Hepatocyte (in vitro differentiated cells): Measurements from ENCODE around the gene RHPN2. TPM values are rescaled to one million over a fixed set of nuclear protein-coding genes. Genes with fewer than 3 reads are reported as not detected.

Experiments
- DNase-seq: peaks from one replicate; pipeline ENCODE4 v3.0.0-alpha.2; 2016; ENCODE audit warnings: low spot score
- H2AFZ ChIP-seq: fragments of 200-600 bp; sonication (generic); 2 replicates; pipeline ENCODE4 v1.6.0; 2016; ENCODE audit warnings: antibody characterized with exemption, mild to moderate bottlenecking
- H3K27ac ChIP-seq: fragments of 200-600 bp; sonication (generic); 2 replicates; pipeline ENCODE4 v1.5.1; 2016; ENCODE audit warnings: mild to moderate bottlenecking
- H3K27me3 ChIP-seq: fragments of 200-600 bp; sonication (generic); 2 replicates; pipeline ENCODE4 v1.6.1; 2016
- H3K36me3 ChIP-seq: fragments of 200-600 bp; sonication (generic); replicated peaks from 2 replicates; pipeline ENCODE4 v1.5.1; 2016; ENCODE audit warnings: low read depth; ENCODE audit not compliant: insufficient read depth
- H3K4me1 ChIP-seq: fragments of 200-600 bp; sonication (generic); 2 replicates; pipeline ENCODE4 v1.5.1; 2016; ENCODE audit warnings: mild to moderate bottlenecking, moderate library complexity; ENCODE audit not compliant: insufficient read depth
- H3K4me2 ChIP-seq: fragments of 200-600 bp; sonication (generic); 2 replicates; pipeline ENCODE4 v1.6.0; 2016
- H3K4me3 ChIP-seq: fragments of 200-600 bp; sonication (generic); 2 replicates; pipeline ENCODE4 v1.5.1; 2016; ENCODE audit warnings: mild to moderate bottlenecking
- H3K79me2 ChIP-seq: fragments of 200-600 bp; sonication (generic); 2 replicates; pipeline ENCODE4 v1.6.0; 2017; ENCODE audit warnings: mild to moderate bottlenecking
- H3K9me2 ChIP-seq: fragments of 200-600 bp; sonication (generic); replicated peaks from 2 replicates; pipeline ENCODE4 v1.6.0; 2017; ENCODE audit warnings: mild to moderate bottlenecking; ENCODE audit not compliant: insufficient read depth
- H3K9me3 ChIP-seq: fragments of 200-600 bp; sonication (generic); 2 replicates; pipeline ENCODE4 v1.5.1; 2016; ENCODE audit warnings: low read depth, mild to moderate bottlenecking
- H4K20me1 ChIP-seq: fragments of 200-600 bp; sonication (generic); 2 replicates; pipeline ENCODE4 v1.6.0; 2016; ENCODE audit warnings: mild to moderate bottlenecking; ENCODE audit not compliant: insufficient read depth, poor library complexity, severe bottlenecking
- EZH2 ChIP-seq: fragments of 200-600 bp; sonication (generic); IDR thresholded peaks from 2 replicates; pipeline ENCODE4 v1.6.1; 2016; ENCODE audit warnings: antibody characterized with exemption, mild to moderate bottlenecking, borderline replicate concordance
- EZH2phosphoT487 ChIP-seq: fragments of 200-600 bp; sonication (generic); IDR thresholded peaks from one replicate; pipeline ENCODE4 v1.6.1; 2018; ENCODE audit warnings: antibody characterized with exemption, mild to moderate bottlenecking, low read depth, moderate library complexity; ENCODE audit not compliant: unreplicated experiment, severe bottlenecking
- WGBS: methylation state at CpG from one replicate; pipeline ENCODE4 v1.1.6; 2016; ENCODE audit warnings: low lambda C conversion rate; ENCODE audit errors: missing lambda C conversion rate; 5-methylcytosine and 5-hydroxymethylcytosine counted together
- polyA plus RNA-seq: library from polyadenylated mRNA; unstranded; fragments of >200 nt; fragmentation: Nextera tagmentation; extraction: Ambion mirVana; gene quantifications from 2 replicates; pipeline ENCODE4 v1.2.1, GENCODE V29; 2016
- total RNA-seq: library from RNA; depleted of rRNA; stranded (reverse); fragments of >200 nt; gene quantifications from 2 replicates; pipeline ENCODE4 v1.2.3, GENCODE V29; 2014
- TF ChIP-seq, protein P1 (sequence below): fragments of 200-600 bp; sonication (generic); IDR thresholded peaks from 2 replicates; pipeline ENCODE4 v1.5.1; 2016; ENCODE audit warnings: antibody characterized with exemption, mild to moderate bottlenecking; ENCODE audit not compliant: poor library complexity

Gene RHPN2
- total and polyA plus RNA-seq, 2 experiments from 2014 or later: 44.3 to 67.9 TPM

DNA sequence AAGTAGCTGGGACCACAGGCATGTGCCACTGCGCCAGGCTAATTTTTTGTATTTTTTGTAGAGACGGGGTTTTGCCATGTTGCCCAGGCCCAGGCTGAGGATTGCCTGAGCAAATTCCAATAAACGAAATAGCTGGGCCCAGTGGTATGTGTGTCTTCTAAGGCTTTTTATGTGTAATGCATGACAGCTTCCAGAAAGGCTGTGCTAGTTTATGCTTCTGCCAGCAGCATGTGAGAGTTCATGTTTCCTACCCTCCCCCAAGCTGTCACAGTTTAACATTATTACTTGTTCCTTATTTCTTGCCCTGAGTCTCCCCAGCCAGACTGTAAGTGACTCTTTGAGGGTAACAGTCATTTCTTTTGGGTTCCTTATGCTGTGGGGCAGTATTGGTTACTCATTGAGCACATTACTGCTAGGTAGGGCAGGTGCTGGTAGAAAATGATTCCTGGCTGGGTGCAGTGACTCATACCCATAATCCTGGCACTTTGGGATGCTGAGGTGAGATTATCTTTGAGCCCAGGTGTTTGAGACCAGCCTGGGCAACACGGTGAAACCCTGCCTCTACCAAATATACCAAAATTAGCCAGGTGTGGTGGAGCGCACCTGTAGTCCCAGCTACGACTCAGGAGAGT is 29.9 kb upstream of the RHPN2 start:
- H4K20me1 ChIP-seq: no peaks in the 10 kb centered on the region
- no peak for DNase-seq
- no peak overlapping the region for H3K27ac ChIP-seq

DNA sequence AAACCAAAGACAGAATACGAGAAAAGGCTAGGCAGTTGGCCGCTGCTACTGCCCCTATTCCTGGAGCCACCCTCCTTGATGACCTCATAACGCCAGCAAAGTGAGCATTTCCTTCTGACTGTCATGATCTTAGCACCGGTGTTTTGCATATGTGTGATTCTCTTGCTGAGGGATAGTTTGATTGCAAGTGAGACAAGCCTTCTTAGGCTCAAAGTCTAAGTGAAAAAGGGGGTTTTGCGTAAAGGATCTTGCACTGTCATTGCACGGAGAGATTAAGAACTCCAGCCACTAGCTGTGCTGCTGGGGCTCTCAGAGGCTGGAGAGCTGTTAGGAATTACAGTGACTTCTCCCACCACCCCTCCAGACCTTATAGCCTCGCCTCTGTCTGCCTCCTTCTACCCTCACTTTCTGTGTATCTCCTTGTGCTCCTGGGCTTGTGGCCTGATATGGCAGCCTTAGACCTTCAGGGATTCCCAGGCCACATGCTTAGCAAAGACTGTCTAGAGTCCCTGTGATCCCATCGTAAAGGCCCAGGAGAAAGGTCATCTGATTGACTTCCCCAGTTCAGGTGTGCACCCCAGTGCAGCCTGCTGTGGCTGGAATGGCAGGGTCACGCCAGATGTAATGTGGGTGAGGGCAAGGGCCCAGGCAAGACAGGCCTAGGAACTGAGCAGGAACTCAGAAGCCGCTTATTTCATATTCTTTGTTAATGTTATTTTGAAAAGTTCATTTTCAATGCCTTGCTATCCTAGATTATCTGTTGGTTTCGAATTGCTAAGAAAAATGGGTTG is 28.9 kb upstream of the RHPN2 start:
- no peaks in the 10 kb centered on the region for H3K9me2 ChIP-seq
- H3K79me2 ChIP-seq: no peaks in the 10 kb centered on the region
- H3K4me2 ChIP-seq: no peak overlapping the region
- H3K27ac ChIP-seq: no peak overlapping the region
- H4K20me1 ChIP-seq: no peaks in the 10 kb centered on the region
- no peaks in the 10 kb centered on the region for H3K9me3 ChIP-seq
- no peak for DNase-seq
- no peaks in the 10 kb centered on the region for H3K4me1 ChIP-seq
- no peak overlapping the region for H3K4me3 ChIP-seq
- 93% methylated on average over 11 of the region's 11 CpGs for WGBS
- no peaks in the 10 kb centered on the region for H3K27me3 ChIP-seq
- no peaks in the 10 kb centered on the region for H3K36me3 ChIP-seq
- H2AFZ ChIP-seq: no peak overlapping the region
- TF ChIP-seq EZH2 (no peak), EZH2phosphoT487 (no peak)
- TF ChIP-seq, protein P1, sequence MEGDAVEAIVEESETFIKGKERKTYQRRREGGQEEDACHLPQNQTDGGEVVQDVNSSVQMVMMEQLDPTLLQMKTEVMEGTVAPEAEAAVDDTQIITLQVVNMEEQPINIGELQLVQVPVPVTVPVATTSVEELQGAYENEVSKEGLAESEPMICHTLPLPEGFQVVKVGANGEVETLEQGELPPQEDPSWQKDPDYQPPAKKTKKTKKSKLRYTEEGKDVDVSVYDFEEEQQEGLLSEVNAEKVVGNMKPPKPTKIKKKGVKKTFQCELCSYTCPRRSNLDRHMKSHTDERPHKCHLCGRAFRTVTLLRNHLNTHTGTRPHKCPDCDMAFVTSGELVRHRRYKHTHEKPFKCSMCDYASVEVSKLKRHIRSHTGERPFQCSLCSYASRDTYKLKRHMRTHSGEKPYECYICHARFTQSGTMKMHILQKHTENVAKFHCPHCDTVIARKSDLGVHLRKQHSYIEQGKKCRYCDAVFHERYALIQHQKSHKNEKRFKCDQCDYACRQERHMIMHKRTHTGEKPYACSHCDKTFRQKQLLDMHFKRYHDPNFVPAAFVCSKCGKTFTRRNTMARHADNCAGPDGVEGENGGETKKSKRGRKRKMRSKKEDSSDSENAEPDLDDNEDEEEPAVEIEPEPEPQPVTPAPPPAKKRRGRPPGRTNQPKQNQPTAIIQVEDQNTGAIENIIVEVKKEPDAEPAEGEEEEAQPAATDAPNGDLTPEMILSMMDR: no peak

More for the DNA sequence above, 29.9 kb upstream of the RHPN2 start:
- no peaks in the 10 kb centered on the region for H3K79me2 ChIP-seq
- H3K4me3 ChIP-seq: no peak overlapping the region
- H3K4me1 ChIP-seq: no peaks in the 10 kb centered on the region
- no peak overlapping the region for H3K4me2 ChIP-seq
- no peaks in the 10 kb centered on the region for H3K9me3 ChIP-seq
- no peaks in the 10 kb centered on the region for H3K27me3 ChIP-seq
- no peaks in the 10 kb centered on the region for H3K9me2 ChIP-seq
- H2AFZ ChIP-seq: no peak overlapping the region
- TF ChIP-seq EZH2phosphoT487 (no peak), EZH2 (no peak)
- TF ChIP-seq, protein P1: no peak
- no peaks in the 10 kb centered on the region for H3K36me3 ChIP-seq
- WGBS: 94% methylated on average over 6 of the region's 6 CpGs

DNA sequence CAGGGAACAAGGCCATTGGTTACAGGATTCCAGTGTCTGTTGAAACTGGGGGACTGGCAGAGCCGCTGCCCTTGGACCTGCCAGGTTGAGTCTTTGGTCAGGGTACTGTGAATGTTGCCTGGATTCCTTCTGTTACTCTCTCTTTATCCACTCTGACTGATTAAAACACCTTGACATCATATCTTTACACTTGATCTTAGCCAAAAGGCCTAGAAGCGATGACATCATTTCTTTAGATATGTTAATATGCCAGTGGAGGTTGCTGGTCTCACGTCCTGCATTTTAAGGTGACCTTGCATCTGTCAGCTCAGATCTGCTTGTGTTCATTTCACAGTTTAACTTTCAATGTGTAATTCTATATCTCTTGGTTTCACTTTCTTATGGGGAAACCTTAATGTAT is 25.5 kb upstream of the RHPN2 start:
- Histone ChIP-seq H3K4me1 (no peaks in the 10 kb centered on the region), H3K36me3 (no peaks in the 10 kb centered on the region), H3K9me3 (no peaks in the 10 kb centered on the region), H3K27ac (peak overlapping the region; percentile 54), H2AFZ (no peak overlapping the region), H3K27me3 (no peaks in the 10 kb centered on the region), H3K79me2 (no peaks in the 10 kb centered on the region), H3K9me2 (no peaks in the 10 kb centered on the region), H3K4me2 (no peak overlapping the region), H4K20me1 (no peaks in the 10 kb centered on the region), H3K4me3 (no peak overlapping the region)
- 77% methylated on average over 3 of the region's 3 CpGs for WGBS
- TF ChIP-seq, protein P1: no peak
- TF ChIP-seq EZH2 (no peak), EZH2phosphoT487 (no peak)
- DNase-seq: no peak
